Tibial nerve (tissue), 4 donors: Measurements from ENCODE around the gene PPP2R3B. TPM values are rescaled to one million over a fixed set of nuclear protein-coding genes. Genes with fewer than 3 reads are reported as not detected.
"Not testable (repeated sequence)": the region's sequence is repeated elsewhere in the genome, so short reads cannot be mapped to it uniquely, and the experiment has no call there.

ENCODE experiments used
- DNase-seq, 2 donors: peaks; one replicate each; pipeline ENCODE4 v3.0.0-alpha.2; 2019; ENCODE audit warnings: low spot score in 2 of 2
- H3K27ac ChIP-seq, 4 donors: fragments of 200-600 bp; sonication (generic) in 3 of 4; one replicate each; pipeline ENCODE4 v1.5.1; 2017 to 2019; ENCODE audit warnings: mild to moderate bottlenecking in 1 of 4
- H3K27me3 ChIP-seq, 2 donors: fragments of 200-600 bp; sonication (generic) in 1 of 2; one replicate each; pipeline versions ENCODE4 v1.5.1 to v1.6.0; 2017 to 2019
- H3K36me3 ChIP-seq, 3 donors: fragments of 200-600 bp; sonication (generic); one replicate each; pipeline ENCODE4 v1.5.1; 2018 to 2019
- H3K4me1 ChIP-seq, 4 donors: fragments of 200-600 bp; sonication (generic) in 3 of 4; one replicate each; pipeline ENCODE4 v1.5.1; 2017 to 2019
- H3K4me3 ChIP-seq, 4 donors: fragments of 200-600 bp; sonication (generic) in 3 of 4; one replicate each; pipeline ENCODE4 v1.5.1; 2017 to 2019; ENCODE audit warnings: mild to moderate bottlenecking in 1 of 4, moderate library complexity in 1 of 4
- H3K9me3 ChIP-seq, 4 donors: fragments of 200-600 bp; sonication (generic) in 3 of 4; one replicate each; pipeline ENCODE4 v1.5.1; 2017 to 2019
- EP300 ChIP-seq, 2 donors: sonication (generic); formaldehyde crosslinking; IDR thresholded peaks; one replicate each; pipeline ENCODE4 v1.6.1; 2017; ENCODE audit warnings: antibody characterized with exemption in 2 of 2, mild to moderate bottlenecking in 1 of 2
- POLR2A ChIP-seq, 2 donors: fragments of 450-650 bp; IDR thresholded peaks; one replicate each; pipeline ENCODE4 v1.6.1; 2017; ENCODE audit warnings: antibody characterized with exemption in 2 of 2, mild to moderate bottlenecking in 2 of 2, moderate library complexity in 2 of 2
- WGBS, 2 donors: methylation state at CpG; one replicate each; pipeline ENCODE4 v1.1.5; 2018; 5-methylcytosine and 5-hydroxymethylcytosine counted together
- total RNA-seq, 4 donors: library from RNA; depleted of rRNA; stranded (reverse); fragments of >200 nt; gene quantifications; one replicate each; pipeline ENCODE4 v1.1.0, GENCODE V29; 2016
- TF ChIP-seq, protein P1 (sequence below), 5 experiments: fragments of 200-600 bp in 3 of 5; fragments of 450-650 bp in 2 of 5; sonication (generic) in 3 of 5; IDR thresholded peaks; one replicate each; pipeline ENCODE4 v1.5.1; 2016 to 2019; ENCODE audit warnings: antibody characterized with exemption in 5 of 5, mild to moderate bottlenecking in 3 of 5, moderate library complexity in 2 of 5

Gene PPP2R3B
- total RNA-seq, 4 donors from 2014 or later: 20.4 to 59.4 (median 32.7) TPM

DNA sequence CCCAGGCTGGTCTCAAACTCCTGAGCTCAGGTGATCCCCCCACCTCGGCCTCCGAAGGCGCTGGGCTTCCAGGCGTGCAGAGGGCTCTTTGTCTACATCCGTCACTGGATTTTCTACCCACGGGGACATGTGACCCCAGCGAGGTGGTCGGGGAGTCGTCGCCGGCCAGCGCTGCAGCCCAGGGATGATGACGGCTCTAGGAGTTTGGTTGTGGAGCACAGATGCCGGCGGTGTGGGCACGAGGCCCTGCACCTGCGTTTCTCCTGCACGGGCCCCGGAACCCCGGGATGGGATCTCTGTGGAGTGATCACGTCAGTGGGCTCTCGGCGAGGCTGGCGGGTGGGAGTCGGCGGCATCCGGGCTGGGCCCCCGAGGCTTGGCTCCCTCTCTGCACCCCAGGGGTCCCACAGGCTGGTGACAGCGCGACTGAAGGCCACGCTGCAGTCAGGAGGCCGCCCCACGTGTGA lies 59.0 kb downstream of the PPP2R3B start:
- DNase-seq: no peak

DNA sequence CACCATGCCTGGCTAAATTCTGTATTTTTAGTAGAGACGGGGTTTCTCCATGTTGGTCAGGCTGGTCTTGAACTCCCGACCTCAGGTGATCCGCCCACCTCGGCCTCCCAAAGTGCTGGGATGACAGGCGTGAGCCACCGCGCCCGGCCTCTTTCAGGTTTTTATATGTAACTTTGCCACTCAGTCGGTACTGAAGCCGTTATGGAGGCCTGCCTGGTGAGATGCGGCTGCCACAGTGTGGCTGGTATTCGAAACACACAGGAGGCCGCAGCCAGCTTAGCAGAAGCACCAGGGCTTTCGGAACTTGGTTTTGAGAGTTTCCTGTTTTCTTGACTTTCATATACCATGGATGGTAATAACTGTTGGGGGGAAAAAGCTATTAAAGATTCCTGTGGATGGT lies 62.0 kb downstream of the PPP2R3B start:
- 75 to 86% methylated on average over 14 of the region's 14 CpGs for WGBS, 2 donors
- H3K4me3 ChIP-seq, H3K27ac ChIP-seq, H3K27me3 ChIP-seq, DNase-seq, H3K36me3 ChIP-seq, H3K9me3 ChIP-seq: not testable (repeated sequence)
- peaks cover 0 to 14% (median 11%) of the 10 kb centered on the region in 4 donors for H3K4me1 ChIP-seq

More for the DNA sequence above, 59.0 kb downstream of the PPP2R3B start:
- no peak overlapping the region for H3K4me3 ChIP-seq
- no peak for TF ChIP-seq POLR2A (IDR thresholded peaks at IDR 0.05)
- TF ChIP-seq, protein P1, sequence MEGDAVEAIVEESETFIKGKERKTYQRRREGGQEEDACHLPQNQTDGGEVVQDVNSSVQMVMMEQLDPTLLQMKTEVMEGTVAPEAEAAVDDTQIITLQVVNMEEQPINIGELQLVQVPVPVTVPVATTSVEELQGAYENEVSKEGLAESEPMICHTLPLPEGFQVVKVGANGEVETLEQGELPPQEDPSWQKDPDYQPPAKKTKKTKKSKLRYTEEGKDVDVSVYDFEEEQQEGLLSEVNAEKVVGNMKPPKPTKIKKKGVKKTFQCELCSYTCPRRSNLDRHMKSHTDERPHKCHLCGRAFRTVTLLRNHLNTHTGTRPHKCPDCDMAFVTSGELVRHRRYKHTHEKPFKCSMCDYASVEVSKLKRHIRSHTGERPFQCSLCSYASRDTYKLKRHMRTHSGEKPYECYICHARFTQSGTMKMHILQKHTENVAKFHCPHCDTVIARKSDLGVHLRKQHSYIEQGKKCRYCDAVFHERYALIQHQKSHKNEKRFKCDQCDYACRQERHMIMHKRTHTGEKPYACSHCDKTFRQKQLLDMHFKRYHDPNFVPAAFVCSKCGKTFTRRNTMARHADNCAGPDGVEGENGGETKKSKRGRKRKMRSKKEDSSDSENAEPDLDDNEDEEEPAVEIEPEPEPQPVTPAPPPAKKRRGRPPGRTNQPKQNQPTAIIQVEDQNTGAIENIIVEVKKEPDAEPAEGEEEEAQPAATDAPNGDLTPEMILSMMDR (IDR thresholded peaks at IDR 0.05): no peak
- no peak for TF ChIP-seq EP300 (IDR thresholded peaks at IDR 0.05)
- H3K4me1 ChIP-seq: peaks cover 0 to 15% (median 8%) of the 10 kb centered on the region in 4 donors
- peaks cover 0 to 4% (median 0%) of the 10 kb centered on the region in 3 donors for H3K36me3 ChIP-seq
- peaks cover 0 to 26% of the 10 kb centered on the region in 2 donors for H3K27me3 ChIP-seq
- WGBS, 2 donors: 86 to 88% methylated on average over 19 to 31 of the region's 33 CpGs
- H3K27ac ChIP-seq: no peak overlapping the region
- H3K9me3 ChIP-seq: no peaks in the 10 kb centered on the region

DNA sequence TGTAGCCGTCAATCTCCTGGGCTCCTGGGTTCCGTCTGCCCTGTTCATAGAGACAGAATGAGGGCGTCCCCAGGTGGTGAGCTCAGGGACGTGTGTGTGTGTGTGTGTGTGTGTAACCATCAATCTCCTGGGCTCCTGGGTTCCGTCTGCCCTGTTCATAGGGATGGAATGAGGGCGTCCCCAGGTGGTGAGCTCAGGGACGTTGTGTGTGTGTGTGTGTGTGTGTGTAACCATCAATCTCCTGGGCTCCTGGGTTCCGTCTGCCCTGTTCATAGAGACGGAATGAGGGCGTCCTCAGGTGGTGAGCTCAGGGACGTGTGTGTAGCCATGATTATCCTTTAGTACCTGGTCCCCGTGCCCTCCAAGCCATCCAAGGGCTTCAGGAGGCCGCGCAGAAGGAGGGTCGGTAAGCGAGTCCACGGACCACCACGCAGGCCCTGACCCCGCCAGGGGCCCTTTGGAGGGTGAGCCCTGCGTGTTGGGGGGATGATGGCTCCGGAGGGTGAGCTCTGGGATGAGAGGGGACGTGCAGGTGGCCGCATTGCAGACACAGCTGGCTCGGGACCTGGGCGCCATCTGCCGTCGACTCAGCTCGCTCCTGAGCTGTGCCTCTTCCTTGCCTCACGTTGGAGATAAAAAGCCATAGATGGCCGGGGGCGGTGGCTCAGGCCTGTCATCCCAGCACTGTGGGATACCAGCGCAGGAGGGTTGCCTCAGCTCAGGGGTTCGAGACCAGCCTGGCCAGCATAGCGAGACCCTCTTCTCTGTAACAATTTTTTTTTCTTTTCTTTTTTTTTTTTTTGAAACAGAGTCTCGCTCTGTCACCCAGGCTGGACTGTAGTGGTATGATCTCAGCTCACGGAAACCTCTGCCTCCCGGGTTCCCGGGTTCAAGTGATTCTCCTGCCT lies 62.7 kb downstream of the PPP2R3B start:
- no peak for DNase-seq

DNA sequence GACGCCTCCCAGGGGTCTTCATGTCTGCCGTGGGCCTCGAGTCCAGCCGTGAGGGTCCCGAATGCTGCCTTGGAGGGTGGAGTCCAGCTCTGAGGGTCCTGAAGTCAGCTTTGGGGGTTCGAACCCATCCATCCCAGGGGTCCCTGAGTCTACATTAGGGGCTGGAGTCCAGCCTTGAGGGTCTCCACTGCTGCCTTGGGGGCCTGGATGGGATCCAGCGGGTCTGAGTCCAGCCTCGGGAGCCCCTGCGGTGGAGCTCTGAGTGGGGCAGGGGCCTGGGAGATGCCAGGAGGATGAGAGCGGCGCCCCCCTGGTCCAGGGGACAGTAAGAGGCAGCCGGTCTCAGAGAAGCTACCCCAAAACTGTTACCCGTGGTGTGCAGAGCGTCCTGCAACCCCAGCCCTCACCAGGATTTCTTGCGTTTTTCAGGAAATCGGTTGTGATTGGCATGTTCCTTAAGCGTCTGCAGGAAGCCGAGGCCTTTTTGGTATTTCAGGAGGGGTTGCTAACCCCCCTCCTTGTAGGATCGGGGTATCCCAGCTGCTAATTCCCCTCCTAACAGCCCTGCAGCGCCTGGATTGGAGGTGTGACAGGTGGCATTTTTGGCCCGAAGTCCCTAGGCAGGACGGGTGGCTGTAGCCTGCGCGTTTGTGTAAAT lies 66.5 kb downstream of the PPP2R3B start:
- H3K27me3 ChIP-seq: peaks cover 0 to 10% of the 10 kb centered on the region in 2 donors
- TF ChIP-seq, protein P1 (IDR thresholded peaks at IDR 0.05): no peak
- no peak for TF ChIP-seq POLR2A (IDR thresholded peaks at IDR 0.05)
- TF ChIP-seq EP300 (IDR thresholded peaks at IDR 0.05): no peak
- DNase-seq: no peak
- no peaks in the 10 kb centered on the region for H3K9me3 ChIP-seq
- peak overlapping the region in 3 of 4 donors; percentile 80 to 94 (median 91) for H3K27ac ChIP-seq
- 4% methylated on average over 16 to 17 of the region's 24 CpGs for WGBS, 2 donors
- peaks cover 0 to 12% (median 0%) of the 10 kb centered on the region in 3 donors for H3K36me3 ChIP-seq
- H3K4me1 ChIP-seq: peaks cover 0 to 32% (median 13%) of the 10 kb centered on the region in 4 donors
- H3K4me3 ChIP-seq: peak overlapping the region; percentile 73 to 99 (median 94)

More for the DNA sequence above, 62.7 kb downstream of the PPP2R3B start:
- H3K4me1 ChIP-seq: peaks cover 0 to 16% (median 13%) of the 10 kb centered on the region in 4 donors
- no peaks in the 10 kb centered on the region for H3K36me3 ChIP-seq
- H3K4me3 ChIP-seq: no peak overlapping the region
- no peaks in the 10 kb centered on the region for H3K9me3 ChIP-seq
- TF ChIP-seq EP300 (IDR thresholded peaks at IDR 0.05): no peak
- TF ChIP-seq, protein P1 (IDR thresholded peaks at IDR 0.05): peak in 1 of 5 experiments; percentile 11
- TF ChIP-seq POLR2A (IDR thresholded peaks at IDR 0.05): no peak
- H3K27ac ChIP-seq: no peak overlapping the region
- WGBS, 2 donors: 65 to 72% methylated on average over 34 to 36 of the region's 38 CpGs
- H3K27me3 ChIP-seq: peaks cover 0 to 10% of the 10 kb centered on the region in 2 donors

DNA sequence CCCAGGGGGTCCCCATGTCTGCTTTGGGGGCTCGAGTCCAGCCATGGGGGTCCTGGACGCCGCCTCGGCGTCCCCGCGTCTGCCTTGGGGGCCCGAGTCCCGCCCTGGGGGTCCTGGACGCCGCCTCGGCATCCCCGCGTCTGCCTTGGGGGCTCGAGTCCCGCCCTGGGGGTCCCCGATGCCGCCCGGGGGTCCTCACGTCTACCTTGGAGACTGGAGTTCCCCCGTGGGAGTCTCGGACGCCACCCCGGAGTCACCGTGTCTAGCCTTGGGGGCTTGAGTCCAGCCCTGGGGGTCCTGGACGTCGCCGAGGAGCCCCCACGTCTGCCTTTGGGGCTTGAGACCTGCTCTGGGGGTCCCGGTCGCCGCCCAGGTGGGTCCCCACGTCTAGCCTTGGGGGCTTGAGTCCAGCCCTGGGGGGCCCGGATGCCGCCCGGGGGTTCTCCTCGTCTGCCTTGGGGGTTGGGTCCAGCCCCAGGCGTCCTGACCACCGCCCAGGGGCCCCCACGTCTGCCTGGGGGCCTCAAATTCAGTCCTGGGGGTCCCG lies 67.1 kb downstream of the PPP2R3B start:
- no peak for DNase-seq
- Histone ChIP-seq H3K4me1 (peaks cover 0 to 32% (median 13%) of the 10 kb centered on the region in 4 donors), H3K36me3 (peaks cover 0 to 18% (median 0%) of the 10 kb centered on the region in 3 donors), H3K4me3 (peak overlapping the region; percentile 73 to 99 (median 94)), H3K9me3 (no peaks in the 10 kb centered on the region), H3K27ac (peak overlapping the region; percentile 67 to 94 (median 86)), H3K27me3 (peaks cover 0 to 5% of the 10 kb centered on the region in 2 donors)
- 0 to 1% methylated on average over 10 to 15 of the region's 41 CpGs for WGBS, 2 donors
- TF ChIP-seq EP300 (IDR thresholded peaks at IDR 0.05): no peak
- TF ChIP-seq, protein P1 (IDR thresholded peaks at IDR 0.05): no peak
- no peak for TF ChIP-seq POLR2A (IDR thresholded peaks at IDR 0.05)
